ENCODE results near the gene ZBTB44.

The ZBTB44 gene

GRCh38 chr11:130249371-130249770 lies 65.3 kb downstream of the ZBTB44 start:
- peaks cover 4% of the 10 kb centered on the region; the same call in 1 of the 2 replicates for H3K9me3 ChIP-seq (ENCODE audit: insufficient read depth, low read depth, low read length)
- H3K4me3 ChIP-seq (ENCODE audit: low read length, poor library complexity, severe bottlenecking): no peak overlapping the region
- H2AFZ ChIP-seq (ENCODE audit: low read length): no peak overlapping the region
- peaks cover 30% of the 10 kb centered on the region for H4K20me1 ChIP-seq (ENCODE audit: insufficient read depth, low read length, poor library complexity, severe bottlenecking)
- peaks cover 82% of the 10 kb centered on the region for H3K79me2 ChIP-seq (ENCODE audit: insufficient read depth, low read length)
- H3F3A ChIP-seq (ENCODE audit: low read depth): no peaks in the 10 kb centered on the region
- no peaks in the 10 kb centered on the region for H3K9me2 ChIP-seq (replicated peaks; ENCODE audit: low read depth, low read length)
- peaks cover 3% of the 10 kb centered on the region for H3K4me1 ChIP-seq (ENCODE audit: insufficient read depth, low read length, poor library complexity, severe bottlenecking)
- no peak overlapping the region for H3K9ac ChIP-seq (ENCODE audit: low read depth, low read length, poor library complexity, severe bottlenecking)
- H3K4me2 ChIP-seq (ENCODE audit: low read depth, low read length, poor library complexity, severe bottlenecking): no peak overlapping the region
- TF ChIP-seq EZH2phosphoT487 (IDR thresholded peaks at IDR 0.05; ENCODE audit: borderline replicate concordance) (no peak), CTCF (conservative IDR thresholded peaks at IDR 0.05; ENCODE audit: low read length) (no peak)
- H3K27me3 ChIP-seq (ENCODE audit: insufficient read depth, low read length, poor library complexity, severe bottlenecking): no peaks in the 10 kb centered on the region
- H3K36me3 ChIP-seq (ENCODE audit: insufficient read depth, low read length): peaks cover 26% of the 10 kb centered on the region; the same call in 1 of the 2 replicates

- Histone ChIP-seq H3K9ac (ENCODE audit: low read depth, low read length, poor library complexity, severe bottlenecking) (no peak overlapping the region), H3K4me3 (ENCODE audit: low read length, poor library complexity, severe bottlenecking) (no peak overlapping the region), H3F3A (ENCODE audit: low read depth) (no peaks in the 10 kb centered on the region), H3K4me1 (ENCODE audit: insufficient read depth, low read length, poor library complexity, severe bottlenecking) (peaks cover 3% of the 10 kb centered on the region), H3K4me2 (ENCODE audit: low read depth, low read length, poor library complexity, severe bottlenecking) (no peak overlapping the region), H3K36me3 (ENCODE audit: insufficient read depth, low read length) (peaks cover 40% of the 10 kb centered on the region; the same call in 1 of the 2 replicates), H2AFZ (ENCODE audit: low read length) (no peak overlapping the region), H3K9me3 (ENCODE audit: insufficient read depth, low read depth, low read length) (peaks cover 4% of the 10 kb centered on the region; the same call in 1 of the 2 replicates), H4K20me1 (ENCODE audit: insufficient read depth, low read length, poor library complexity, severe bottlenecking) (peaks cover 37% of the 10 kb centered on the region), H3K9me2 (replicated peaks; ENCODE audit: low read depth, low read length) (no peaks in the 10 kb centered on the region), H3K79me2 (ENCODE audit: insufficient read depth, low read length) (peaks cover 93% of the 10 kb centered on the region), H3K27me3 (ENCODE audit: insufficient read depth, low read length, poor library complexity, severe bottlenecking) (no peaks in the 10 kb centered on the region)
- TF ChIP-seq EZH2phosphoT487 (IDR thresholded peaks at IDR 0.05; ENCODE audit: borderline replicate concordance): no peak
- TF ChIP-seq CTCF (conservative IDR thresholded peaks at IDR 0.05; ENCODE audit: low read length): no peak
Measured at GRCh38 chr11:130247319-130247718, 67.4 kb downstream of the ZBTB44 start.

GRCh38 chr11:130246738-130247137 lies 68.0 kb downstream of the ZBTB44 start:
- Histone ChIP-seq H3K9ac (ENCODE audit: low read depth, low read length, poor library complexity, severe bottlenecking) (no peak overlapping the region), H4K20me1 (ENCODE audit: insufficient read depth, low read length, poor library complexity, severe bottlenecking) (peaks cover 37% of the 10 kb centered on the region), H3K79me2 (ENCODE audit: insufficient read depth, low read length) (peaks cover 87% of the 10 kb centered on the region), H3K27me3 (ENCODE audit: insufficient read depth, low read length, poor library complexity, severe bottlenecking) (no peaks in the 10 kb centered on the region), H3K36me3 (ENCODE audit: insufficient read depth, low read length) (peaks cover 44% of the 10 kb centered on the region; the same call in 1 of the 2 replicates), H3K9me2 (replicated peaks; ENCODE audit: low read depth, low read length) (no peaks in the 10 kb centered on the region), H3K4me3 (ENCODE audit: low read length, poor library complexity, severe bottlenecking) (no peak overlapping the region), H3F3A (ENCODE audit: low read depth) (no peaks in the 10 kb centered on the region), H3K4me1 (ENCODE audit: insufficient read depth, low read length, poor library complexity, severe bottlenecking) (peaks cover 3% of the 10 kb centered on the region), H3K4me2 (ENCODE audit: low read depth, low read length, poor library complexity, severe bottlenecking) (no peak overlapping the region), H3K9me3 (ENCODE audit: insufficient read depth, low read depth, low read length) (peaks cover 1% of the 10 kb centered on the region; the same call in 1 of the 2 replicates), H2AFZ (ENCODE audit: low read length) (no peak overlapping the region)
- TF ChIP-seq CTCF (conservative IDR thresholded peaks at IDR 0.05; ENCODE audit: low read length): no peak
- TF ChIP-seq EZH2phosphoT487 (IDR thresholded peaks at IDR 0.05; ENCODE audit: borderline replicate concordance): no peak
